ENCODE results near the gene CAMK1. TPM values are rescaled to one million over a fixed set of nuclear protein-coding genes. Genes with fewer than 3 reads are reported as not detected.

The CAMK1 gene
- total and polyA plus RNA-seq, 2 of the 4 experiments (the other 2 are of a cell fraction), result 33.3 to 36.4 TPM

DNA sequence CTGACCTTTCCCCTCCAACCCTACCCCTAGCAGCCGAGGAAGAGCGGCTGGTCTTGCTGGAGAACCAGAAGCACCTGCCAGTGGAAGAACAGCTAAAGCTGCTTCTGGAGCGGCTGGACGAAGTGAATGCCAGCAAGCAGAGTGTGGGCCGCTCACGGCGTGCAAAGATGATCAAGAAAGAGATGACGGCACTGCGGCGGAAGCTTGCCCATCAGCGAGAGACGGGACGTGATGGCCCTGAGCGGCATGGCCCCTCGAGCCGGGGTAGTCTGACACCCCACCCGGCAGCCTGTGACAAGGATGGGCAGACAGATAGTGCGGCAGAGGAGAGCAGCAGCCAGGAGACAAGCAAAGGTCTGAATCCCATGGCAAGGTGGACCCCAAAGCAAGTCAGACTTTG is 26.2 kb downstream of the CAMK1 start:
- no peak for ATAC-seq (ENCODE audit: low read depth)
- H3K4ac ChIP-seq (ENCODE audit: low read depth, low read length), result no peak overlapping the region
- H2AK9ac ChIP-seq (replicated peaks; ENCODE audit: low read depth, low read length, poor library complexity), result no peak overlapping the region
- TF ChIP-seq RAD21 (IDR thresholded peaks at IDR 0.05; ENCODE audit: low read length), result no peak
- no peak for TF ChIP-seq CEBPB (IDR thresholded peaks at IDR 0.05; ENCODE audit: low read depth, low read length)
- no peak for TF ChIP-seq POLR2A (IDR thresholded peaks at IDR 0.05; ENCODE audit: low read depth, low read length)
- TF ChIP-seq, protein P1, sequence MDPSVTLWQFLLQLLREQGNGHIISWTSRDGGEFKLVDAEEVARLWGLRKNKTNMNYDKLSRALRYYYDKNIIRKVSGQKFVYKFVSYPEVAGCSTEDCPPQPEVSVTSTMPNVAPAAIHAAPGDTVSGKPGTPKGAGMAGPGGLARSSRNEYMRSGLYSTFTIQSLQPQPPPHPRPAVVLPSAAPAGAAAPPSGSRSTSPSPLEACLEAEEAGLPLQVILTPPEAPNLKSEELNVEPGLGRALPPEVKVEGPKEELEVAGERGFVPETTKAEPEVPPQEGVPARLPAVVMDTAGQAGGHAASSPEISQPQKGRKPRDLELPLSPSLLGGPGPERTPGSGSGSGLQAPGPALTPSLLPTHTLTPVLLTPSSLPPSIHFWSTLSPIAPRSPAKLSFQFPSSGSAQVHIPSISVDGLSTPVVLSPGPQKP (IDR thresholded peaks at IDR 0.05; ENCODE audit: borderline replicate concordance, low read depth, low read length), result no peak
- TF ChIP-seq, protein P2, sequence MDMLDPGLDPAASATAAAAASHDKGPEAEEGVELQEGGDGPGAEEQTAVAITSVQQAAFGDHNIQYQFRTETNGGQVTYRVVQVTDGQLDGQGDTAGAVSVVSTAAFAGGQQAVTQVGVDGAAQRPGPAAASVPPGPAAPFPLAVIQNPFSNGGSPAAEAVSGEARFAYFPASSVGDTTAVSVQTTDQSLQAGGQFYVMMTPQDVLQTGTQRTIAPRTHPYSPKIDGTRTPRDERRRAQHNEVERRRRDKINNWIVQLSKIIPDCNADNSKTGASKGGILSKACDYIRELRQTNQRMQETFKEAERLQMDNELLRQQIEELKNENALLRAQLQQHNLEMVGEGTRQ (IDR thresholded peaks at IDR 0.05; ENCODE audit: low read depth, low read length), result no peak
- TF ChIP-seq MAFK (IDR thresholded peaks at IDR 0.05; ENCODE audit: low read depth, low read length), result no peak
- TF ChIP-seq RCOR1 (IDR thresholded peaks at IDR 0.05; ENCODE audit: insufficient replicate concordance, low read length), result no peak
- TF ChIP-seq, protein P3, sequence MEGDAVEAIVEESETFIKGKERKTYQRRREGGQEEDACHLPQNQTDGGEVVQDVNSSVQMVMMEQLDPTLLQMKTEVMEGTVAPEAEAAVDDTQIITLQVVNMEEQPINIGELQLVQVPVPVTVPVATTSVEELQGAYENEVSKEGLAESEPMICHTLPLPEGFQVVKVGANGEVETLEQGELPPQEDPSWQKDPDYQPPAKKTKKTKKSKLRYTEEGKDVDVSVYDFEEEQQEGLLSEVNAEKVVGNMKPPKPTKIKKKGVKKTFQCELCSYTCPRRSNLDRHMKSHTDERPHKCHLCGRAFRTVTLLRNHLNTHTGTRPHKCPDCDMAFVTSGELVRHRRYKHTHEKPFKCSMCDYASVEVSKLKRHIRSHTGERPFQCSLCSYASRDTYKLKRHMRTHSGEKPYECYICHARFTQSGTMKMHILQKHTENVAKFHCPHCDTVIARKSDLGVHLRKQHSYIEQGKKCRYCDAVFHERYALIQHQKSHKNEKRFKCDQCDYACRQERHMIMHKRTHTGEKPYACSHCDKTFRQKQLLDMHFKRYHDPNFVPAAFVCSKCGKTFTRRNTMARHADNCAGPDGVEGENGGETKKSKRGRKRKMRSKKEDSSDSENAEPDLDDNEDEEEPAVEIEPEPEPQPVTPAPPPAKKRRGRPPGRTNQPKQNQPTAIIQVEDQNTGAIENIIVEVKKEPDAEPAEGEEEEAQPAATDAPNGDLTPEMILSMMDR (conservative IDR thresholded peaks at IDR 0.05; ENCODE audit: low read depth, low read length), result no peak
- TF ChIP-seq MXI1 (IDR thresholded peaks at IDR 0.05; ENCODE audit: borderline replicate concordance, low read depth, low read length), result no peak
- TF ChIP-seq FOS (IDR thresholded peaks at IDR 0.05; ENCODE audit: low read depth, low read length), result no peak
- TF ChIP-seq SMC3 (IDR thresholded peaks at IDR 0.05; ENCODE audit: low read depth, low read length), result no peak
- no peak for TF ChIP-seq MAZ (IDR thresholded peaks at IDR 0.05; ENCODE audit: borderline replicate concordance, low read depth, low read length)
- TF ChIP-seq RFX5 (IDR thresholded peaks at IDR 0.05; ENCODE audit: low read depth, low read length), result no peak
- no peak for TF ChIP-seq CHD1 (IDR thresholded peaks at IDR 0.05; ENCODE audit: low read depth, low read length)
- no peak for TF ChIP-seq NFE2L2 (IDR thresholded peaks at IDR 0.05; ENCODE audit: low read depth, low read length)
- TF ChIP-seq BHLHE40 (IDR thresholded peaks at IDR 0.05; ENCODE audit: low read depth, low read length), result no peak
- DNase-seq, result no peak
- BruUV-seq (replicated peaks), result no TSS peak
- 96% methylated on average over 18 of the region's 18 CpGs; no CpG with 5 or more reads in 1 of the 2 experiments for WGBS, 2 experiments (ENCODE audit: extremely low coverage in 2 of 2, insufficient read length in 1 of 2)
- no peak overlapping the region for H3K4me2 ChIP-seq (ENCODE audit: low read depth, low read length)
- no peak overlapping the region for H2BK15ac ChIP-seq (ENCODE audit: low read depth, low read length)
- H3K56ac ChIP-seq (ENCODE audit: extremely low read depth, insufficient read depth, low read length), result no peak overlapping the region
- no peak overlapping the region for H2BK120ac ChIP-seq (ENCODE audit: low read depth, low read length)
- no peak overlapping the region for H2AK5ac ChIP-seq (ENCODE audit: low read depth, low read length)
- H2BK20ac ChIP-seq (ENCODE audit: low read depth, low read length), result no peak overlapping the region
- POLR2A ChIA-PET (ENCODE audit: unreplicated experiment), result no interaction called here
- no peak overlapping the region for H3K27ac ChIP-seq (ENCODE audit: insufficient read depth, low read length)
- no peak overlapping the region for H4K8ac ChIP-seq (ENCODE audit: low read depth in 2 of 2, low read length in 2 of 2)
- H3K14ac ChIP-seq (replicated peaks; ENCODE audit: low read depth, low read length), result no peak overlapping the region
- peaks cover 11% of the 10 kb centered on the region for H3K9me1 ChIP-seq (ENCODE audit: insufficient read depth, low read length)
- dilution Hi-C loops (cut with HindIII; ENCODE audit: low sequenced_read_pairs, unreplicated experiment) (no loop called here), in situ Hi-C loops (cut with MboI; ENCODE audit: low sequenced_read_pairs) (no loop called here), intact Hi-C loops (cut with micrococcal nuclease) (no loop called here)
- peaks cover 13% of the 10 kb centered on the region for H3K4me1 ChIP-seq (ENCODE audit: control insufficient read depth, insufficient read depth, low read length)
- H4K20me1 ChIP-seq (ENCODE audit: insufficient read depth, low read length), result peaks cover 6% of the 10 kb centered on the region; the same call in 1 of the 2 replicates
- H4K5ac ChIP-seq (ENCODE audit: low read depth, low read length), result no peak overlapping the region
- no peak overlapping the region for H3K4me3 ChIP-seq (ENCODE audit: insufficient read depth, low read depth, low read length)
- no peak overlapping the region for H3K9ac ChIP-seq (ENCODE audit: low read depth, low read length)
- no peaks in the 10 kb centered on the region for H3K9me3 ChIP-seq (ENCODE audit: control insufficient read depth, insufficient read depth, low read length)
- no peak overlapping the region for H4K91ac ChIP-seq (ENCODE audit: insufficient read depth, low read depth, low read length)
- CTCF ChIA-PET, result no interaction called here
- H3K36me3 ChIP-seq (ENCODE audit: control insufficient read depth, insufficient read depth, low read length), result peaks cover 86% of the 10 kb centered on the region
- no peak overlapping the region for H2AFZ ChIP-seq (replicated peaks; ENCODE audit: low read length, poor library complexity)
- H3K18ac ChIP-seq (ENCODE audit: low read depth, low read length), result no peak overlapping the region
- no peak overlapping the region for H3K23ac ChIP-seq (ENCODE audit: low read depth, low read length)
- H3K27me3 ChIP-seq (ENCODE audit: control insufficient read depth, insufficient read depth, low read length), result no peaks in the 10 kb centered on the region
- H3K79me1 ChIP-seq (ENCODE audit: low read depth in 1 of 2, low read length in 2 of 2), result peaks cover 22 to 32% of the 10 kb centered on the region in 2 experiments
- no peak overlapping the region for H2BK5ac ChIP-seq (ENCODE audit: low read depth, low read length, poor library complexity, severe bottlenecking)

Data from IMR-90 (cell line).